NCI-H2029 treated with DMSO at 0.1 percent for 48 hours (cell line): ENCODE results near the gene TAL2.

Source experiments
- DNase-seq: peaks from one replicate; lab custom pipeline; 2025; lab: John Stamatoyannopoulos, UW

Gene TAL2

GRCh38 chr9:105662184-105663104 is at the start of gene TAL2:
TAL2 (plus strand) TSS chr9:105662457; CDS start chr9:105662497, 40 bp downstream.
- no peak for DNase-seq

GRCh38 chr9:105621001-105621400 is 41.3 kb upstream of the TAL2 start:
- no peak for DNase-seq

- DNase-seq = no peak
Measured at GRCh38 chr9:105625088-105625487, 37.2 kb upstream of the TAL2 start.

- DNase-seq = no peak
Measured at GRCh38 chr9:105632807-105633206, 29.4 kb upstream of the TAL2 start.

- no peak for DNase-seq
Measured at GRCh38 chr9:105633411-105633810, 28.8 kb upstream of the TAL2 start.

GRCh38 chr9:105636331-105636730 is 25.9 kb upstream of the TAL2 start:
- no peak for DNase-seq

- no peak for DNase-seq
Measured at GRCh38 chr9:105637787-105638395, 24.4 kb upstream of the TAL2 start.

GRCh38 chr9:105639936-105640335 is 22.3 kb upstream of the TAL2 start:
- DNase-seq = no peak

GRCh38 chr9:105643795-105644194 is 18.5 kb upstream of the TAL2 start:
- DNase-seq = no peak

GRCh38 chr9:105646879-105647594 is 15.2 kb upstream of the TAL2 start:
- DNase-seq = no peak

GRCh38 chr9:105647595-105648349 is 14.5 kb upstream of the TAL2 start:
- DNase-seq = no peak

GRCh38 chr9:105651806-105652205 is 10.5 kb upstream of the TAL2 start:
- DNase-seq = no peak

- DNase-seq = no peak
Measured at GRCh38 chr9:105656131-105656921, 5.9 kb upstream of the TAL2 start.

GRCh38 chr9:105658351-105658750 is 3.9 kb upstream of the TAL2 start:
- DNase-seq = no peak

- no peak for DNase-seq
Measured at GRCh38 chr9:105661011-105661410, 1.2 kb upstream of the TAL2 start.

- no peak for DNase-seq
Measured at GRCh38 chr9:105663914-105664313, 1.7 kb downstream of the TAL2 start.

GRCh38 chr9:105667867-105668266 is 5.6 kb downstream of the TAL2 start:
- DNase-seq = no peak

- DNase-seq = no peak
Measured at GRCh38 chr9:105670315-105670714, 8.1 kb downstream of the TAL2 start.

- no peak for DNase-seq
Measured at GRCh38 chr9:105670775-105671174, 8.5 kb downstream of the TAL2 start.

- no peak for DNase-seq
Measured at GRCh38 chr9:105672711-105673234, 10.5 kb downstream of the TAL2 start.

GRCh38 chr9:105673850-105674387 is 11.7 kb downstream of the TAL2 start:
- DNase-seq = no peak
